K562 (cell line): ENCODE measurements around the gene ZFP82. TPM values are rescaled to one million over a fixed set of nuclear protein-coding genes. Genes with fewer than 3 reads are reported as not detected.

Experiments used
- E2F1 ChIP-seq: sonication (generic); formaldehyde crosslinking; IDR thresholded peaks from 2 replicates; pipeline ENCODE4 v1.8.1; 2023; ENCODE audit warnings: mild to moderate bottlenecking, missing genetic modification reagents, moderate library complexity
- GABPA ChIP-seq: fragments of 200-800 bp; sonication (Bioruptor generic); conservative IDR thresholded peaks from 2 replicates; pipeline ENCODE4 v1.6.1; 2016; ENCODE audit warnings: low read depth, missing genetic modification characterization, missing compliant biosample characterization
- GABPB1 ChIP-seq: sonication (generic); formaldehyde crosslinking; IDR thresholded peaks from 2 replicates; pipeline ENCODE4 v1.8.0; 2022; ENCODE audit warnings: mild to moderate bottlenecking, missing genetic modification reagents
- GTF2A2 ChIP-seq: IDR thresholded peaks from 2 replicates; pipeline ENCODE4 v1.6.1; 2016; ENCODE audit warnings: mild to moderate bottlenecking, missing genetic modification characterization, missing compliant biosample characterization
- JUND ChIP-seq, 2 experiments: IDR thresholded peaks; 2 replicates in 1 of 2; 3 replicates in 1 of 2; pipeline ENCODE4 v1.6.1; 2011; ENCODE audit warnings: borderline replicate concordance in 2 of 2, low read depth in 2 of 2, low read length in 2 of 2, improper control_type of control experiment in 1 of 2, missing biosample characterization in 1 of 2, missing genetic modification characterization in 1 of 2, missing genetic modification reagents in 1 of 2
- TOE1 ChIP-seq, 2 experiments: fragments of 450-650 bp in 1 of 2; sonication (generic) in 1 of 2; formaldehyde crosslinking in 1 of 2; IDR thresholded peaks; 2 replicates each; pipeline versions ENCODE4 v1.7.1 to v1.8.0; 2016 to 2022; ENCODE audit warnings: borderline replicate concordance in 2 of 2, mild to moderate bottlenecking in 2 of 2, antibody characterized with exemption in 1 of 2, inconsistent platforms in 1 of 2, low read depth in 1 of 2, missing genetic modification reagents in 1 of 2, moderate library complexity in 1 of 2
- YBX1 ChIP-seq: fragments of 450-650 bp; IDR thresholded peaks from 2 replicates; pipeline ENCODE4 v1.7.1; 2016; ENCODE audit warnings: mild to moderate bottlenecking
- ZNF124 ChIP-seq: sonication (generic); formaldehyde crosslinking; IDR thresholded peaks from 2 replicates; pipeline ENCODE4 v1.8.1; 2022; ENCODE audit warnings: missing genetic modification reagents
- polyA plus RNA-seq, 8 experiments: library from polyadenylated mRNA; depleted of rRNA in 4 of 8; stranded (reverse) in 5 of 8; unstranded in 3 of 8; fragments of >200 nt; fragmentation: Nextera tagmentation in 2 of 8; fragmentation: Illumina TruSeq in 1 of 8; extraction: Ambion mirVana in 2 of 8; extraction: Trizol in 1 of 8; gene quantifications; 2 replicates each; pipeline versions ENCODE4 v1.2.1 to v1.2.3, GENCODE V29; 2011 to 2014; ENCODE audit warnings: inconsistent platforms in 1 of 8, missing spikeins in 1 of 8
- total RNA-seq, 7 experiments: library from RNA; depleted of rRNA in 6 of 7; stranded (reverse); fragments of >200 nt in 6 of 7; fragmentation: Illumina TruSeq in 2 of 7; extraction: Trizol in 2 of 7; gene quantifications; 2 replicates each; pipeline versions ENCODE4 v1.2.1 to v1.2.3, GENCODE V29; 2011 to 2021; ENCODE audit warnings: low replicate concordance in 1 of 7
- TF ChIP-seq, protein P1 (sequence below), 2 experiments: fragments of 450-650 bp in 1 of 2; IDR thresholded peaks; 2 replicates each; pipeline ENCODE4 v1.6.1; 2011 to 2017; ENCODE audit warnings: low read depth in 2 of 2, antibody characterized with exemption in 1 of 2, borderline replicate concordance in 1 of 2, low read length in 1 of 2, mild to moderate bottlenecking in 1 of 2, mixed read lengths in 1 of 2; ENCODE audit not compliant: control insufficient read depth in 1 of 2
- TF ChIP-seq, protein P2 (sequence below), 2 experiments: fragments of 450-650 bp; formaldehyde crosslinking in 1 of 2; IDR thresholded peaks; 2 replicates each; pipeline versions ENCODE4 v1.4.0 to v1.6.1; 2014 to 2020; ENCODE audit warnings: mild to moderate bottlenecking in 2 of 2, borderline replicate concordance in 1 of 2, low read depth in 1 of 2

The ZFP82 gene
- total and polyA plus RNA-seq, 9 of the 15 experiments (the other 6 are each of a cell fraction or from before 2014, with no cell fraction given): 2.2 to 7.0 (median 3.0) TPM

DNA sequence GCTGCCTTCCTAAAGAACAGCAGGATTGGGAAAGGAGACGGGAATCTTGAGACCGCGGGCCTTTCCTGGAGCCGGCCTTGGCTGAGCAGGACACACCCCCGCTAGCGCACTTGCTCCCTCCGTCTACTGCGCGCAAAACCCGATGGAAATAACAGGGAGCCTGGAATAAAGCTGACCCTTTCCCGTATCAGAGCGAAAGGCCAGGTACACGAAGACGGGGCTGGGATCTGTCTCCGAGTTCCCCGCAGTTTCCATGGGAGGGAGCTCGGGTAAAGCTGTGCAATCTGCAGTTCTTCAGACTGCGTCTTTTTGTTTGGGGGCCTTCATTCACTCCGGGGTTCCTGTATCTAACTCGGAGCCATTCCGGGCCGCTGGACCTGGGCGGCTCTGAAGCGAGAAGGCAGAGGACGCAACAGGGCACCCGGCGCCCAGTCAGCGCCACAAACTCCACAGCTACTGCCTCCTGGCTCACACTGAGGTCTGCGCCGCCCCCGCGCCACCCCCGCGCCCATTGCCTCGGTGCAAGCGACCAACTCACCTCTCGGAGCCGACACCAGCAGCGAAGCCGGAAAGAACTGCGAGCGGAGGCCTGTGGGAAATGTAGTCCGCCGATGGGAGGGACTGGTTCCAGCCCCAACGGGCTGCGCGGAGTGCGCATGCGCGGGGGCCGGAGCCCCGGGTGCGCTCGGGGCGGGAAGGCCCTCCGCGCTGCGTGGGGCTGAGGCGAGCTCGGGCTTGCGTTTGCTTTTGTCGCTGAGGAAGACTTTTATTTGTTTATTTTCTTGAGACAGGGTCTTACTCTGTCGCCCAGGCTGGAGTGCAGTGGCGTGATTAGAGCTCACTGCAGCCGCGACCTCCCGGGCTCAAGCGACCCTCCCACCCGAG lies 39.6 kb downstream of the ZFP82 start, which contains the start of gene ZFP14 (continued):
- TF ChIP-seq GABPA (peak; percentile 86), E2F1 (CRISPR knock-in tag) (no peak), YBX1 (no peak), TOE1 (IDR thresholded peaks at IDR 0.05; ENCODE audit: borderline replicate concordance) (peak; percentile 95), TOE1 (CRISPR knock-in tag; IDR thresholded peaks at IDR 0.05; ENCODE audit: borderline replicate concordance, low read depth) (no peak), ZNF124 (CRISPR knock-in tag) (0 out of 2 replicates have a peak, but pooled peaks have one; percentile 55), JUND (IDR thresholded peaks at IDR 0.05; ENCODE audit: borderline replicate concordance, low read depth, low read length) (peak; percentile 79), JUND (tag; IDR thresholded peaks at IDR 0.05; ENCODE audit: borderline replicate concordance, low read depth, low read length) (no peak; the same call in 2 of the 3 replicates), GTF2A2 (no peak), GABPB1 (peak; percentile 73; the same call in 1 of the 2 replicates)
- TF ChIP-seq, protein P1, sequence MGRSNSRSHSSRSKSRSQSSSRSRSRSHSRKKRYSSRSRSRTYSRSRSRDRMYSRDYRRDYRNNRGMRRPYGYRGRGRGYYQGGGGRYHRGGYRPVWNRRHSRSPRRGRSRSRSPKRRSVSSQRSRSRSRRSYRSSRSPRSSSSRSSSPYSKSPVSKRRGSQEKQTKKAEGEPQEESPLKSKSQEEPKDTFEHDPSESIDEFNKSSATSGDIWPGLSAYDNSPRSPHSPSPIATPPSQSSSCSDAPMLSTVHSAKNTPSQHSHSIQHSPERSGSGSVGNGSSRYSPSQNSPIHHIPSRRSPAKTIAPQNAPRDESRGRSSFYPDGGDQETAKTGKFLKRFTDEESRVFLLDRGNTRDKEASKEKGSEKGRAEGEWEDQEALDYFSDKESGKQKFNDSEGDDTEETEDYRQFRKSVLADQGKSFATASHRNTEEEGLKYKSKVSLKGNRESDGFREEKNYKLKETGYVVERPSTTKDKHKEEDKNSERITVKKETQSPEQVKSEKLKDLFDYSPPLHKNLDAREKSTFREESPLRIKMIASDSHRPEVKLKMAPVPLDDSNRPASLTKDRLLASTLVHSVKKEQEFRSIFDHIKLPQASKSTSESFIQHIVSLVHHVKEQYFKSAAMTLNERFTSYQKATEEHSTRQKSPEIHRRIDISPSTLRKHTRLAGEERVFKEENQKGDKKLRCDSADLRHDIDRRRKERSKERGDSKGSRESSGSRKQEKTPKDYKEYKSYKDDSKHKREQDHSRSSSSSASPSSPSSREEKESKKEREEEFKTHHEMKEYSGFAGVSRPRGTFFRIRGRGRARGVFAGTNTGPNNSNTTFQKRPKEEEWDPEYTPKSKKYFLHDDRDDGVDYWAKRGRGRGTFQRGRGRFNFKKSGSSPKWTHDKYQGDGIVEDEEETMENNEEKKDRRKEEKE (IDR thresholded peaks at IDR 0.05; ENCODE audit: borderline replicate concordance in 1 of 2, control insufficient read depth in 1 of 2, low read depth in 2 of 2, low read length in 1 of 2): peak in 1 of 2 experiments; percentile 90; a peak in 2 of 4 replicates
- TF ChIP-seq, protein P2, sequence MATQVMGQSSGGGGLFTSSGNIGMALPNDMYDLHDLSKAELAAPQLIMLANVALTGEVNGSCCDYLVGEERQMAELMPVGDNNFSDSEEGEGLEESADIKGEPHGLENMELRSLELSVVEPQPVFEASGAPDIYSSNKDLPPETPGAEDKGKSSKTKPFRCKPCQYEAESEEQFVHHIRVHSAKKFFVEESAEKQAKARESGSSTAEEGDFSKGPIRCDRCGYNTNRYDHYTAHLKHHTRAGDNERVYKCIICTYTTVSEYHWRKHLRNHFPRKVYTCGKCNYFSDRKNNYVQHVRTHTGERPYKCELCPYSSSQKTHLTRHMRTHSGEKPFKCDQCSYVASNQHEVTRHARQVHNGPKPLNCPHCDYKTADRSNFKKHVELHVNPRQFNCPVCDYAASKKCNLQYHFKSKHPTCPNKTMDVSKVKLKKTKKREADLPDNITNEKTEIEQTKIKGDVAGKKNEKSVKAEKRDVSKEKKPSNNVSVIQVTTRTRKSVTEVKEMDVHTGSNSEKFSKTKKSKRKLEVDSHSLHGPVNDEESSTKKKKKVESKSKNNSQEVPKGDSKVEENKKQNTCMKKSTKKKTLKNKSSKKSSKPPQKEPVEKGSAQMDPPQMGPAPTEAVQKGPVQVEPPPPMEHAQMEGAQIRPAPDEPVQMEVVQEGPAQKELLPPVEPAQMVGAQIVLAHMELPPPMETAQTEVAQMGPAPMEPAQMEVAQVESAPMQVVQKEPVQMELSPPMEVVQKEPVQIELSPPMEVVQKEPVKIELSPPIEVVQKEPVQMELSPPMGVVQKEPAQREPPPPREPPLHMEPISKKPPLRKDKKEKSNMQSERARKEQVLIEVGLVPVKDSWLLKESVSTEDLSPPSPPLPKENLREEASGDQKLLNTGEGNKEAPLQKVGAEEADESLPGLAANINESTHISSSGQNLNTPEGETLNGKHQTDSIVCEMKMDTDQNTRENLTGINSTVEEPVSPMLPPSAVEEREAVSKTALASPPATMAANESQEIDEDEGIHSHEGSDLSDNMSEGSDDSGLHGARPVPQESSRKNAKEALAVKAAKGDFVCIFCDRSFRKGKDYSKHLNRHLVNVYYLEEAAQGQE (IDR thresholded peaks at IDR 0.05; ENCODE audit: borderline replicate concordance): peak; percentile 36; the same call in 1 of the 2 replicates
- TF ChIP-seq, protein P2 (CRISPR knock-in tag; IDR thresholded peaks at IDR 0.05; ENCODE audit: low read depth): no peak
